Neural crest cell (in vitro differentiated cells): ENCODE results near the gene PAX6. TPM values are rescaled to one million over a fixed set of nuclear protein-coding genes. Genes with fewer than 3 reads are reported as not detected.

ENCODE experiments used
- DNase-seq: peaks from one replicate; pipeline ENCODE4 v3.0.0; 2021; ENCODE audit warnings: low read depth, mixed read lengths, low spot score
- H3K27ac Mint-ChIP-seq: one replicate; pipeline ENCODE4 v1.8.0; 2021; ENCODE audit warnings: mild to moderate bottlenecking, mixed read lengths; ENCODE audit not compliant: unreplicated experiment
- H3K27me3 Mint-ChIP-seq: 2 replicates; pipeline ENCODE4 v1.8.0; 2021; ENCODE audit warnings: low read depth, mild to moderate bottlenecking, mixed read lengths
- H3K36me3 Mint-ChIP-seq: 2 replicates; pipeline ENCODE4 v1.8.0; 2021; ENCODE audit warnings: low read depth, mild to moderate bottlenecking, mixed read lengths
- H3K4me1 Mint-ChIP-seq: 2 replicates; pipeline ENCODE4 v1.8.0; 2021; ENCODE audit warnings: mixed read lengths
- H3K4me3 Mint-ChIP-seq: one replicate; pipeline ENCODE4 v1.8.0; 2021; ENCODE audit warnings: mild to moderate bottlenecking, mixed read lengths
- H3K9me3 Mint-ChIP-seq: 2 replicates; pipeline ENCODE4 v1.8.0; 2021; ENCODE audit warnings: mixed read lengths
- CTCF ChIP-seq: fragments of 200-600 bp; sonication (generic); conservative IDR thresholded peaks from 2 replicates; pipeline ENCODE4 v1.5.0; 2021; ENCODE audit warnings: antibody characterized with exemption, mild to moderate bottlenecking
- total RNA-seq: library from RNA; stranded (reverse); gene quantifications from 2 replicates; pipeline ENCODE4 v1.2.1, GENCODE V29; 2021

Gene PAX6
- total RNA-seq, 1 donor from 2014 or later, result 83.7 TPM

GRCh38 chr11:31824332-31824878 is 13.3 kb upstream of the PAX6 start:
- no peak overlapping the region for H3K27ac Mint-ChIP-seq
- H3K4me3 Mint-ChIP-seq, result peak overlapping the region; percentile 17
- TF ChIP-seq CTCF, result no peak
- no peaks in the 10 kb centered on the region for H3K9me3 Mint-ChIP-seq
- peaks cover 18% of the 10 kb centered on the region for H3K4me1 Mint-ChIP-seq
- no peak for DNase-seq
- H3K27me3 Mint-ChIP-seq, result peaks cover 98% of the 10 kb centered on the region
- no peaks in the 10 kb centered on the region for H3K36me3 Mint-ChIP-seq

DNA sequence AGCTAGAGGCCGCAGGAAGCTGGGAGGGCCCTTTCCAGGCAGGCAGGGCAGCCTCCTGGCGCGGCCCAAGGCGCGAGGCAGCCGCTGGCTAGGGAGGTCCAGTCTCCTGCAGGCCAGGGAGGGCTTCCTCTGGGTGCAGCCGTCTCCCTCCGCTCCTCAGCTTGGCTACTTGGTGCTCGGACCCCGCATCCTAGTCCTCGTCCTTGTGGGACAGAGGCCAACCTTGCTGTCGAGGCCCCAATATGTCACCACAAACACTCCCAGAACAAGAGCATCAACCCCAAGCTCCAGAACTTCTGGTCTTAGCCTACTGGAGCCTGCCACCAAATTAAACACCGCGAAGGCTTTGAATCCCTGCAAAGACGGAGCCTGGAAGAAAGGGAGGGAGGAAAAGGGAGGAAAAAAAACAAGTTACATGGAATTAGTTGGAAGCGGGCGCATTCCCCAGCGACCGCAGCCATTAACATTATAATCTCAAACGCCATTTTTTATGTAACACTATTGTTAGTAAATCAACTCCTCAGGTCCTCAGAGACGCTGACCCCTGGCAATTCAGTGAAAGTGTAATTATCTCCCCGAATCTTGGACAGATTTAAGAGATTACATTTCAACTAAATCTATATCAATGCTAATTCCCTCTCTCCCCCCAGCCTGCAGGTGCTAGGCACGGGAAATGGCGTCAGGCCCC is 12.7 kb upstream of the PAX6 start:
- peaks cover 18% of the 10 kb centered on the region for H3K4me1 Mint-ChIP-seq
- H3K9me3 Mint-ChIP-seq, result no peaks in the 10 kb centered on the region
- H3K27ac Mint-ChIP-seq, result no peak overlapping the region
- peaks cover 98% of the 10 kb centered on the region for H3K27me3 Mint-ChIP-seq
- DNase-seq, result no peak
- no peaks in the 10 kb centered on the region for H3K36me3 Mint-ChIP-seq
- TF ChIP-seq CTCF, result no peak
- peak overlapping the region; percentile 38 for H3K4me3 Mint-ChIP-seq

GRCh38 chr11:31822927-31823643 is 12.0 kb upstream of the PAX6 start:
- peaks cover 18% of the 10 kb centered on the region for H3K4me1 Mint-ChIP-seq
- TF ChIP-seq CTCF, result no peak
- H3K27ac Mint-ChIP-seq, result no peak overlapping the region
- no peaks in the 10 kb centered on the region for H3K9me3 Mint-ChIP-seq
- DNase-seq, result peak; percentile 3
- H3K4me3 Mint-ChIP-seq, result peak overlapping the region; percentile 47
- H3K36me3 Mint-ChIP-seq, result no peaks in the 10 kb centered on the region
- H3K27me3 Mint-ChIP-seq, result peaks cover 98% of the 10 kb centered on the region

- H3K27me3 Mint-ChIP-seq, result peaks cover 98% of the 10 kb centered on the region
- H3K4me3 Mint-ChIP-seq, result peak overlapping the region; percentile 47
- peaks cover 14% of the 10 kb centered on the region for H3K4me1 Mint-ChIP-seq
- H3K9me3 Mint-ChIP-seq, result no peaks in the 10 kb centered on the region
- DNase-seq, result no peak
- H3K27ac Mint-ChIP-seq, result no peak overlapping the region
- H3K36me3 Mint-ChIP-seq, result no peaks in the 10 kb centered on the region
- TF ChIP-seq CTCF, result no peak
Observed at GRCh38 chr11:31822175-31822926, 11.2 kb upstream of the PAX6 start.

DNA sequence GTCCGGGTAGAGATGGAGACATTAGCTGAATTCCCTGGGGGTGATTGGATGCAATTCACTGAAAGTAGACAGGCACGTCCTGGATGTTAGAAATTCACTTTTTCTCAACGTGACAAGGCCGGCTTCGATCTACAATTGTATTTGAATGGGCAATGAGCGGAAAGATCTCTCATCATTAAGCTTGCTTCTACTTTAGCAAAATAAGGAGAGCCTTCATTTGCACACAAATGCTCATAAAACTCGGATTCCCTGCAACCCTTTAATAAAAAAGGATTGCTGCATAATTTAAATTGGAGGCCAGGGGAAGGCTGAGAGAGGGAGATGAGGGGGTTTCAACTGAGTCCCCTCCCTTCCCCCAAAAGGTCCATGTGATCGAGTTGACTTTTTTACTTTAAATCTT is 10.6 kb upstream of the PAX6 start:
- Mint-ChIP-seq H3K4me3 (no peak overlapping the region), H3K27ac (no peak overlapping the region), H3K27me3 (peaks cover 99% of the 10 kb centered on the region), H3K9me3 (no peaks in the 10 kb centered on the region), H3K4me1 (peaks cover 16% of the 10 kb centered on the region), H3K36me3 (no peaks in the 10 kb centered on the region)
- no peak for TF ChIP-seq CTCF
- DNase-seq, result no peak
